GM21619 (cell line): ENCODE data around the gene METTL26.

Experiments
- ATAC-seq: cut with Tn5 transposase; IDR thresholded peaks from one replicate; pipeline ENCODE4 v1.9.1; 2021; ENCODE audit not compliant: unreplicated experiment

METTL26 gene

DNA sequence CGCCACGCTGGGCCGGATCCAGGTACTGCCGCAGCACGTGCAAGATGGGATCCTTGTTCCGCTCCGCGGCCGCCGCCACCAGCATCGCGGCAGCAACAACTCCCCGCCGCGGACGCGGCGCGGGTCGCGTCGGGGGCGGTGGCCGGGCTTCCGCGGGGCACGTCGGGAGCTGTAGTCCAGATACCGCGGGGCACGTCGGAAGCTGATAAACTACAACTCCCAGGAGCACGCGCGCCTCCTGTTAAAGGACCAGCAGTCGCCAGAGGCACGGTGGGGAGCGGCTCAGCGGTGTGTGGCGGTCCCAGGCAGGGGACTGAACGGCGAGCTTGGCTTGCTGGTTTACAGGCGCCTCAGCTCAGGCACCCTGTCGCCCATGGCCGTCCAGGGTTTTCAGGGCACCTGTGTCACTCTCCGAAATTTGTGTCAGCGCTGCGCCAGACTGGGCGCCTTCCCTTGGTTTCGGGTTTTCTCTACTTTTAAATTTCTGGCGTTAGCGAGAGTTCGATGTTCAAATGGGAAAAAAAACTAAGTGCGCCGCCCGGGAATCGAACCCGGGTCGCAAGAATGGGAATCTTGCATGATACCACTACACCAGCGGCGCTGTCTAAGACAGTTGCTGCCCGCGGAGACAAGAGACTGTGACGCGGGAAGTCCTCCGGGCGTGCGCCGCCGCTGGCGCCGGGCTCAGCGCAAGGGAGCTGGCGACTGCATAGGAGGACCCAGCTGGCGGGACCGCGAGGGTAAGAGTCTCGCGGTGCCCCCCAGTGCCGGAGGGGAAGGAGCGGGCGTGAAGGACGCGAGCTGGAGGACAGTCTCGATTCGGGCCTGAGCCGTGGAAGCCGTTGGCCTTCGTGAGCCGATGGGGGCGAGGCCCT lies at the start of gene METTL26:
Gene METTL26 (minus strand): TSS at position 100 of the 875 bp plus-strand sequence. CDS start 15 bp downstream, at position 85.
- peak; percentile 69 for ATAC-seq

DNA sequence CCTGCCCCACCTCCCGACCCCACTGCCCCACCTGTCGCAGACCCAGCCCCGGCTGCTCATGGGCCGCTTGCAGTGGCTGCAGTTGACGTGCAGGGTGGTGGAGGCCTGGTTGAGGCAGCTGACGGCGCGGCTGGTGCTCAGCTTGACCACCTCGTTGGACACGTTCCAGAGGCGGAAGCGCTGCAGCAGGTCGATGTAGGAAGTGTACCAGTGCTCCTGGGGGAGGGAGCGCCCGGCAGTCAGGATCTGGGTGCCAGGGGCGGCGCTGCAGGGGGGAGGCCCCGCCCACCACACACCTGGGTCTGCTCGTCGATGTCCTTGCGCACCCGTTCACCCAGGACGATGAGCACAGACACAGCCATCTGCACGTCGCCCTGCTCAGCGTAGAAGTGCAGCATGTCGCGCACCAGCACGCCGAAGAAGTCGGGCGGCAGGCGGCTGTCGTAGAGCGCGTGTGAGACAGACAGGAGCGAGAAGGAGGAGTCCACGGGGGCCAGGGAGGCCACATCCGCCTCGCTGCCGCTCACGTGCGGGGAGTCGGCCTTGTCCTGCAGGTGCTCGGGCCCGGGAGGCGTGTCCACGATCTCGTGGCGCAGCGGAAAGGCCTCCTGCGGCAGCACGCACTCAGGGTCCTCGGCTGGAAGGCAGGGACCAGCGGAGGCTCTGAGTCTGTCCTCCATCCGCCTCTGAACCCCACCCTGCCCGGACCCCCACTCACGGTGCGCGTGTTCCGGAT lies 49.0 kb upstream of the METTL26 start:
- ATAC-seq = no peak

DNA sequence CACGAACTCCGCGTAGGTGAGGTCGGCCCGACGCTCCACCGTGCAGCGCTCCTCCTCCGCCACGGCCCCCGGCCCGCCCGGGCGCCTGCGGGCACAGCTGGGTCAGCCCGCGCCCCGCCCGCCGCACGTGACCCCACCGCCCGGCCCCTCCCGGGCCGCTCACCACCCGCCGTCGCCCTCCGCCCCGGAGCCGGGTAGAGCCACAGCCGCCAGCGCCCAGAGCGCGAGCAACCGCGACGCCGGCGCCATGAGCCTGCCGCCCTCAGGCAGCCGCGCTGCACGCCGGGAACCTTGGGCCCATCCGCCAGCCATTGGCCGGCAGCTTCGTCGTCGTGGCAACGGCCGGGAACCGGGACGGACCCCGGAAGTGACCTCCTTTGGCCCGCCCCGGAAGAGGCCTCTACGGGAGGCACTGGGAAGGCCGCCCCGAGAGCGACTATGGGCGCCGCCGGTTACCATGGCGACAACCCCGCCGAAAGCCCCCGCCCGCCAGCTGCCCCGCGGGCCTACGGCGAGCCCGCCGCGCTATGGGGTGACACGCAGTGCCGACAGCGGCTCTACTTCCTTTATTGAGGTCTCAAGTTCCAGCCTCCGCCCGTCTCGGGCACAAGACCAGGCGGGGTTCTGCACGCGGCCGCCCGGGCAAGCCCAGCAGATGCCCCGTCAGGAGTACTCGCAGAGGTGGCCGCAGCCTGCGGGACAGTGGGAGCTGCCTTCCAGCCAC lies 48.1 kb upstream of the METTL26 start, which contains the start of gene JMJD8:
Gene JMJD8 (minus strand): TSS at position 264 of the 724 bp plus-strand sequence. CDS start 15 bp downstream, at position 249.
- ATAC-seq = peak; percentile 55

DNA sequence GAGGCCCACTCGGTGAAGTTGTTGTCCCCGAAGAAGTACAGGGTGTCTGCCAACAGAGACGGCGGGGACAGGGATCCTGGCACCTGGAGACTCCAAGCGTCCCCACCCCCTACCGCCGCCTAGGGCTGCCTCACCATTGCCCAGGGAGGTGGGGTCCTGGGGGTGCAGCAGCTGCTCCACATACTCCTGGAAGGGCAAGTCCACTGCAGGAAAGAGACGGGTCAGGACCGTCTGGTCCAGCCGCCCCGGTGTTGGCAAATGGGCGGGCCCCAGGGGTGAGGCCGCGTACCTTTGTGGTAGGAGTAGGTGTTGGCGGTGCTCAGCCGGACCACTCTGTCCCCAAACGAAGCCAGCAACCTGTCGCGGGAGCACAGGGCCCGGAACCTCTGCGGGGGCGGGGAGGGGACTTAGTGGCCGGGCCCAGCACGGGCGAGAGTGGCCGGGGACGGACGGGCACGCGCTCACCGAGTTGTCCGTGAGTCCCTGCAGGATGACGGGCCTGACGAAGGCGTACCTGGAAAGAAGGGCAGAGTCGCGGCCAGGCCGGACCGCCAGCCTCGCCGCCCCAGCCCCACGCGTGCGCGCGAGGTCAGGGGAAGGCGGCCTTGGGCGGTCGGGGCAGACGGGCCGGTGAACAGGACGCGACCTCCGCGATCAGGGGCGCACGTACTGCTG lies 47.4 kb upstream of the METTL26 start:
- no peak for ATAC-seq

DNA sequence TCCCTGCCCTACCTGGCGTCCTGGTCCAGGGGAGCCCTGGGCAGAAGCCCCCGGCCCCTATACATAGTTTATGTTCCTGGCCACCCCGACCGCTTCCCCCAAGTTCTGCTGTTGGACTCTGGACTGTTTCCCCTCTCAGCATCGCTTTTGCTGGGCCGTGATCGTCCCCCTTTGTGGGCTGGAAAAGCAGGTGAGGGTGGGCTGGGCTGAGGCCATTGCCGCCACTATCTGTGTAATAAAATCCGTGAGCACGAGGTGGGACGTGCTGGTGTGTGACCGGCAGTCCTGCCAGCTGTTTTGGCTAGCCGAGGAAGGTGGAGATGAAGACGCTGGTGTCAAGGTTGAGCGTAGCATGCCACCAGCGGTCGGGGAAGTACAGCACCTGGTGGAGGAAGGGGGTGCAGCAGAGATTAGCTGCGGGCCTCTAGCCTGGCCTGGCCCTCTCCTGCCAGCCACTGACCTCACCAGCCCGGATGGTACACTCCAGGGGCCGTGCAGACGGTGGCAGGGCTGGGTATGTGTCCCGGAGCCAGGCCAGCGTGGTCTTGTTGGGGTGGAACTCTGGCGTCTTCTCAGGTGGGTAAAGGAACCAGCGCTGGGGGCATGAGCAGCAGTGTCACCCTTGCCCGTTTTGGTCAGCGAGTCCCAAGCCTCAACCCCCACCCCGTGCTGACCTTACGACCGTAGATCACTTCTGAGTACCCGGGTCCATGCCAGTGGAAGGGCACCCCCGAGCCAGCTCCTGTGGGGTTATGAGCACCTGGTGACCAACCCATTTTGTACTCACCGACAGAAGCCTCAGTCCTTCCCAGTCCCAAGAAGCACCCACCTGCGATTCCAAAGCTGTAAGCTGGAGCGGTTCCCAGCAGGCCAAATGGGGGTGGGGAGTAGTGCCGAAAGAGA lies 46.6 kb upstream of the METTL26 start:
- no peak for ATAC-seq

DNA sequence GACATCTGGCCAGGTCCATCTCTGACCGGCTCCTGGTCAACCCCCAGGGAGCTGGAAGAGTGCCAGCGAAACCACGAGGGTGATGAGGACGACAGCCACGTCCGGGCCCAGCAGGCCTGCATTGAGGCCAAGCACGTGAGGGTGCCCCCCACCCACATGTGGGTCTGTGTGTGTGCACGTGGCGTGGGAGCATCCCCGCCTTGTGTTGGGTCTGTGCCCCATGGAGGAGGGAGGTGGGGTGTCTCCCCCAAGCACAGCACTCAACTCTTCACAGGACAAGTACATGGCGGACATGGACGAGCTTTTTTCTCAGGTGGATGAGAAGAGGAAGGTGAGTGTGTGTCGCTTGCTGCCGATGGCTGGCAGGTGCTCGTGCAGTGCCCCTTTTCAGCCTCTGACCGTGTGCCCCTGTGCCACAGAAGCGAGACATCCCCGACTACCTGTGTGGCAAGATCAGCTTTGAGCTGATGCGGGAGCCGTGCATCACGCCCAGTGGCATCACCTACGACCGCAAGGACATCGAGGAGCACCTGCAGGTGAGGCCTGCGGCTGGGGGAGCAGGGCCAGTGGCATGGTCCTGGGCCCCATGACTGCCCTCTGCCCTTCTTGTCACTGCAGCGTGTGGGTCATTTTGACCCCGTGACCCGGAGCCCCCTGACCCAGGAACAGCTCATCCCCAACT lies 45.8 kb upstream of the METTL26 start:
- ATAC-seq = no peak

DNA sequence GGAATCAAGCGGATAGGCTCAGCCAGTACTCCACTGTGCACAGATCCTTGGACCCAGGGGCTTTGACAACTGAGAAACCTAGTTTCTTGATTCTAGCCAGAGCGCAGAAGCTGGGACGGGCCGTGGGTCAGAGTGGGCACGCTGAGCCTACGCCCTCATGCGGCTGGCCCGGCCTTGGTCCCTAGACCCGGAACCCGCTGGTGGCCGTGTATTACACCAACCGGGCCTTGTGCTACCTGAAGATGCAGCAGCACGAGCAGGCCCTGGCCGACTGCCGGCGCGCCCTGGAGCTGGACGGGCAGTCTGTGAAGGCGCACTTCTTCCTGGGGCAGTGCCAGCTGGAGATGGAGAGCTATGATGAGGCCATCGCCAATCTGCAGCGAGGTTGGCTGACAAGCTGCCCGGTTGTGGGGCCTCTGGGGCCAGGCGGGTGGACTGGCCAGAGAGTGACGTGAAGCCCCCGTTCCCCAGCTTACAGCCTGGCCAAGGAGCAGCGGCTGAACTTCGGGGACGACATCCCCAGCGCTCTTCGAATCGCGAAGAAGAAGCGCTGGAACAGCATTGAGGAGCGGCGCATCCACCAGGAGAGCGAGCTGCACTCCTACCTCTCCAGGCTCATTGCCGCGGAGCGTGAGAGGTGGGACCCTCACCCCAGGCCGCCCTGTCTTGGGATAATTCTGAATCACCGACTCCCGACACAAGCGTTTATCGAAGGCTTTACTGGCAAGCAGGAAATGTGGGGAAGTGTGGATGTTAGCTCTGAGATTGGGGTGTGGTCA lies 45.1 kb upstream of the METTL26 start:
- no peak for ATAC-seq

DNA sequence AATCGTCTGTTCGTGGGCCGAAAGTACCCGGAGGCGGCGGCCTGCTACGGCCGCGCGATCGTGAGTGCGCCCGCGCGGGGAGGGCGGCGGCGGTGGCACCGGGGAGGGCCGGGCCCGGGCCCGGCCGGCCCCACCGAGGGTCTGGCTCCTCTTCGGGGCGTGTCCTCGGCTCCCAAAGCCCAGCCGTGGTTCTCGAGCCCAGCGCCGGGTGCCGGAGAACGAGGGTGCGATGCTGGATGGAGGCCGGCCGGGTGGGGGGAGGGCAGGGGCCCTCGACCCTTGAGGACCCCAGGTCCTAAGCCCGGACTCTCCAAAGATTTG lies 44.5 kb upstream of the METTL26 start:
- no peak for ATAC-seq

DNA sequence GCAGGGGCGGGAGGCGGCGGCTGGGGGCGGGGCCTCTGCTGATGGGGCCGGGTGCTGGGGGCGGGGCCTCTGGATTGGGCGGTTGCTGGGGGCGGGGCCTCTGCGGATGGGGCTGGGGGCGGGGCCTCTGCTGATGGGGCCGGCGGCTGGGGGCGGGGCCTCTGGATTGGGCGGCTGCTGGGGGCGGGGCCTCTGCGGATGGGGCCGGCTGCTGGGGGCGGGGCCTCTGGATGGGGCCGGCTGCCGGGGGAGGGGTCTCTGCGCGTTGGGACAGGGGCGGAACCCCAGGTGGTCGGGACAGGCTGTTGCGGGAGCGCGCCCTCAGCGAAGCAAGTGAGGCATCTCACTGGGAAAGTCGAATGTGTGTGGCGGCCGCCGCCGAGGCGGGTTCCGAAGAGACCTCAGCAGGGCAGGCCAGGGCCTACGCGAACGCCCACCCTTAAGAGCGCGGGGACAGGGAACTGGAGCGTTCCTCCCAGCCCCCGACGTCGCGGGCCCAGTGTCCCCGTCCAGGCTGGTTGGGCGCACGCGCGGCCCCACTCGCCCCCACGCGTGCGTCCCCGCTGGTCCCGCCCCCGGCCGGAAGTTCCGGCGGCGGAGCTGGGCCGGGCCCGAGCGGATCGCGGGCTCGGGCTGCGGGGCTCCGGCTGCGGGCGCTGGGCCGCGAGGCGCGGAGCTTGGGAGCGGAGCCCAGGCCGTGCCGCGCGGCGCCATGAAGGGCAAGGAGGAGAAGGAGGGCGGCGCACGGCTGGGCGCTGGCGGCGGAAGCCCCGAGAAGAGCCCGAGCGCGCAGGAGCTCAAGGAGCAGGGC lies 43.9 kb upstream of the METTL26 start, which contains the start of gene STUB1:
Gene STUB1 (plus strand): TSS at position 597 of the 811 bp plus-strand sequence. CDS start 116 bp downstream, at position 713.
- ATAC-seq = no peak

DNA sequence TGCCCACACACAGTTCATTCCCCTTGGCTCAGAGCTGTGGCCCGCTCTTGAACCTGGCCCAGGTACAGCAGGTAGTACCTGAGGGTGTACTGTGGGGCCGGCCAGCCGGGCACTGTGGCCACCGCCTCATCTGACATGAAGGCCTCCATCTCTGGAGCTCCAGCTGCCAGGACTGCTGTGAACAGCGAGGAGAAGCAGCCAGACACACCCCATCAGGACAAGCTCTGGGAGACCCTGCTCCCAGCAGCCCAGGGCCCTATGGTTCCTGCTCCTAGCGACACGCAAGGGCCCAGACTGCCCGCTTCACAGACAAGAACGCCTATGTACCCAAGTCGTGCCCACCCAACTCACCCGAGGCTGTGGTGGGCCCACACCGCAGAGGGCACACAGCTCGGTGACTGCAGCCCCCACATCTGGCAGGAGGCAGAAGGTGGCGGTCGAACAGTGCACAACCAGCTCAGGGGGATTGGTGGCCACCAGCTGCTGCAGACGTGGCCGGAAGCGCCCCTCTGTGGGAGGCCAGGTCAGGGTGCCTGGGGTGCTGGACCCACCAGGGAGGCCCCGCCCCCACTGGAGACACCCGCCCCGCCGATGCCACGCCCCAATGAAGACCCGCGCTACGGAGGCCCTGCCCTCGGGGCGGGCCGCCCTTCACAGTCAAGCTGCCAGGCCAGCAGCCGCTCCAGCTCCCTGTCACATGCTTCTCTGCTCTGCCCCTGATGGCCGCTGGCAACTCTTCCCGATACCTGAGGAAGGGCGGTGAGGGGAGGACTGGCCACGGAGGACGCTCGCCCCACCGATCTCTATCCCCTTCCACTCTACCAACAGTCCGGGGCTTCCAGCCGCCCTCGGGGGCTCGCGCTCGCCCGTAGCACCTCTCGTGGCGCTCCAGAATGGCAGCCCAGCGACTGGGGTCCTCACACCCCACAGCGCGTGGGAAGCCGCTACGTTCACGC lies 43.0 kb upstream of the METTL26 start:
- ATAC-seq = no peak

DNA sequence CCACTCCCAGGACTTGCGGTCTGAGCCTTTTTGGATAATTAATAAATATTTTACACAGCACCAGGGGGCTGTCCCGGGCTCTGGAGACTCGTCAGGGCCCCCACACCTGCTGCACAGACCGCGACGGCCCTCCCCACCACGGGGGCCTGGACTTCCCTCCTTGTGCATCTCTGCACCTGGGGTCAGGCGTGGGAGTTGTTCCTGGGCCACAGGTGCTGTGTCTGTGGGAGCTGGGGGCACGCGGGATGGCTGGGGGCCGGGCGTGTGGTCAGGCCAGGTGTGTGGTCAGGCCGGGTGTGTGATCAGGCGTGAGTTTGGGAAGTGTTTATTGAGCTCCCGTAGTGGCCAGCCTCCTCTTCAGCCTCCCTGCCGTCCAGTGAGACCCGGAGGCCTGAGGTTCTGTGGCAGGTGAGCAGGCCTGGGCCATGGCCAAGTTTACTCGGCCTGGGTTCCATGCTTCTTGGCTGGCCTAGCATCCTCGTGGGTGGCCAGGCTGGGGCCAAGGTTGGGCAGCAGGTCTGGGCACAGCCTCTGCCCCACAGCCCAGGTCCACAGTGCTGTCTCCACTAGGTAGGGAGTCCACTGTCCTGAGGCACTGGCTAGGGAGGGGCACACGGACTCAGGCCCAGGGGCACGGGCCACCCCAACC lies 42.2 kb upstream of the METTL26 start:
- no peak for ATAC-seq

DNA sequence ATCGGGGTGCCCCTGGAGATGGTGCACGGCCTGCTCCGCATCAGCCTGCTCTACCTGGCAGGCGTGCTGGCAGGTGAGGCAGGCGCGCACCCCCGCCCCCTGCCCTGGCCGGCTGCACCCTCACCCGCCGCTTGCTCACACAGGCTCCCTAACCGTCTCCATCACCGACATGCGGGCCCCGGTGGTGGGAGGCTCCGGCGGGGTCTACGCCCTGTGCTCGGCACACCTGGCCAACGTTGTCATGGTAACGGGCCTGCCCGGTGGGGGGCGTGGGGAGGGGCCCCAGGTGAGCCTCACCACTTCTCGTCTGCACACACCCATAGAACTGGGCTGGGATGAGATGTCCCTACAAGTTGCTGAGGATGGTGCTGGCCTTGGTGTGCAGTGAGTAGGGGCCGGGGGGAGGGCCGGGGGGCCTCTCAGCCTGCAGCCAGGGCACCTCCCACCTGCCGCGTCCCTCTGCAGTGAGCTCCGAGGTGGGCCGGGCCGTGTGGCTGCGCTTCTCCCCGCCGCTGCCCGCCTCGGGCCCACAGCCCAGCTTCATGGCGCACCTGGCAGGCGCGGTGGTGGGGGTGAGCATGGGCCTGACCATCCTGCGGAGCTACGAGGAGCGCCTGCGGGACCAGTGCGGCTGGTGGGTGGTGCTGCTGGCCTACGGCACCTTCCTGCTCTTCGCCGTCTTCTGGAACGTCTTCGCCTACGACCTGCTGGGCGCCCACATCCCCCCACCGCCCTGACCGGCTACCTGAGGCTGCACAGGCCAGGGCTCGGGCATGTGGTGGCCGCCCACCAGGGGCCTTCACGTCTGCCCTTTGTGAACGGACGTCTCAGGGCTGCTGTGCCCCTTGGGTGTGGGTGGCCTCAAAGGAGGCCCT lies 41.4 kb upstream of the METTL26 start:
- no peak for ATAC-seq

DNA sequence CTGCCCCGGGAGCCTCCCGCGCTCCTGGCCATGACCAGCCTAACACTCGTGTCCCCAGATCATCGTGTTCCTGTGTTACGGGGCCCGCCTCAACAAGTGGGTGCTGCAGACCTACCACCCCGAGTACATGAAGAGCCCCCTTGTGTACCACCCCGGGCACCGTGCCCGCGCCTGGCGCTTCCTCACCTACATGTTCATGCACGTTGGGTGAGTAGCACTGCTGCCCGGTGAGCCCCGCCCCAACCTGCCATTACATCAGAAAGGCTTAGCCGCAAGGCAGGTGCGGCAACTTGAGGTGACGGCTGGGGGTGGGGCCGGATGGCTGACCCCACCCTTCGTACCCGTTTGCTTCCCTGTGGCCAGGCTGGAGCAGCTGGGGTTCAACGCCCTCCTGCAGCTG lies 40.8 kb upstream of the METTL26 start:
- ATAC-seq = no peak

DNA sequence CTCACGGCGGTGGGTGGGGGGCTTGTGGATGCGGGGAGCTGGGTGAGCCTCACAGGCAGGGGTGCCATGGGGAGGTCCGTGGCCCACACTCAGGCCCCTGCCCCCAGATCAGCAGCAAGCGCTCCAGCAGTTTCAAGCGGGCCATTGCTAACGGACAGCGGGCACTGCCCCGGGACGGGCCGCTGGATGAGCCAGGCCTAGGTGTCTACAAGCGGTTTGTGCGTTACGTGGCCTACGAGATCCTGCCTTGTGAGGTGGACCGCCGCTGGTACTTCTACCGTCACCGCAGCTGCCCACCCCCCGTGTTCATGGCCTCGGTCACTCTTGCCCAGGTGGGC lies 40.4 kb upstream of the METTL26 start:
- no peak for ATAC-seq

DNA sequence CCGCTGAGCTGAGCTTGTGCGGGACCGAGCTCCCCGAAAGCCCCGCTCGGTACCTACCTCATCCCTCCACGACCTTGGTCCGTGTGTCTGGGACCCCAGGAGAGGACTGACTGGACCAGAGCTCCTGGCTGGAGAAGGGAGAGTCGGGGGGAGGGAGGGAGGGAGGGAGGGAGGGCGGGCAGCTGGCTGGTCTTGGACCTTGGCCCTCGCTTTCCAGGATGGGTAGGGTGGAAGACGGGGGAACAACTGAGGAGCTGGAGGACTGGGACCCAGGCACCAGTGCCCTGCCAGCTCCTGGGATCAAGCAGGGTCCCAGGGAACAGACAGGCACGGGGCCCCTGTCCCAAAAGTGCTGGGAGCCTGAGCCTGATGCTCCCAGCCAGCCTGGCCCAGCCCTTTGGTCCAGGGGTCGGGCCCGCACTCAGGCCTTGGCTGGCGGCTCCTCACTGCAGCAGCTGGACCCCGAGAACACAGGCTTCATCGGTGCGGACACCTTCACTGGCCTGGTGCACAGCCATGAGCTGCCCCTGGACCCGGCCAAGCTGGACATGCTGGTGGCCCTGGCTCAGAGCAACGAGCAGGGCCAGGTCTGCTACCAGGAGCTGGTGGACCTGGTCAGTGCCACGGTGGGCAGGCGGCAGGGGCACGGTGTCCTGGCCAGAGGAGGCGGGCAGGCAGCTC lies 39.9 kb upstream of the METTL26 start:
- no peak for ATAC-seq
